Tibial nerve (tissue), 4 donors: ENCODE results near the gene CLEC18B. TPM values are rescaled to one million over a fixed set of nuclear protein-coding genes. Genes with fewer than 3 reads are reported as not detected.

Experiments used
- DNase-seq, 2 donors: peaks; one replicate each; pipeline ENCODE4 v3.0.0-alpha.2; 2019; ENCODE audit warnings: low spot score in 2 of 2
- H3K27ac ChIP-seq, 4 donors: fragments of 200-600 bp; sonication (generic) in 3 of 4; one replicate each; pipeline ENCODE4 v1.5.1; 2017 to 2019; ENCODE audit warnings: mild to moderate bottlenecking in 1 of 4
- H3K27me3 ChIP-seq, 2 donors: fragments of 200-600 bp; sonication (generic) in 1 of 2; one replicate each; pipeline versions ENCODE4 v1.5.1 to v1.6.0; 2017 to 2019
- H3K36me3 ChIP-seq, 3 donors: fragments of 200-600 bp; sonication (generic); one replicate each; pipeline ENCODE4 v1.5.1; 2018 to 2019
- H3K4me1 ChIP-seq, 4 donors: fragments of 200-600 bp; sonication (generic) in 3 of 4; one replicate each; pipeline ENCODE4 v1.5.1; 2017 to 2019
- H3K4me3 ChIP-seq, 4 donors: fragments of 200-600 bp; sonication (generic) in 3 of 4; one replicate each; pipeline ENCODE4 v1.5.1; 2017 to 2019; ENCODE audit warnings: mild to moderate bottlenecking in 1 of 4, moderate library complexity in 1 of 4
- H3K9me3 ChIP-seq, 4 donors: fragments of 200-600 bp; sonication (generic) in 3 of 4; one replicate each; pipeline ENCODE4 v1.5.1; 2017 to 2019
- EP300 ChIP-seq, 2 donors: sonication (generic); formaldehyde crosslinking; IDR thresholded peaks; one replicate each; pipeline ENCODE4 v1.6.1; 2017; ENCODE audit warnings: antibody characterized with exemption in 2 of 2, mild to moderate bottlenecking in 1 of 2
- POLR2A ChIP-seq, 2 donors: fragments of 450-650 bp; IDR thresholded peaks; one replicate each; pipeline ENCODE4 v1.6.1; 2017; ENCODE audit warnings: antibody characterized with exemption in 2 of 2, mild to moderate bottlenecking in 2 of 2, moderate library complexity in 2 of 2
- WGBS, 2 donors: methylation state at CpG; one replicate each; pipeline ENCODE4 v1.1.5; 2018; 5-methylcytosine and 5-hydroxymethylcytosine counted together
- total RNA-seq, 4 donors: library from RNA; depleted of rRNA; stranded (reverse); fragments of >200 nt; gene quantifications; one replicate each; pipeline ENCODE4 v1.1.0, GENCODE V29; 2016
- TF ChIP-seq, protein P1 (sequence below), 5 experiments: fragments of 200-600 bp in 3 of 5; fragments of 450-650 bp in 2 of 5; sonication (generic) in 3 of 5; IDR thresholded peaks; one replicate each; pipeline ENCODE4 v1.5.1; 2016 to 2019; ENCODE audit warnings: antibody characterized with exemption in 5 of 5, mild to moderate bottlenecking in 3 of 5, moderate library complexity in 2 of 5

CLEC18B gene
- total RNA-seq, 4 donors from 2014 or later = 2.7 to 20.0 (median 9.0) TPM

DNA sequence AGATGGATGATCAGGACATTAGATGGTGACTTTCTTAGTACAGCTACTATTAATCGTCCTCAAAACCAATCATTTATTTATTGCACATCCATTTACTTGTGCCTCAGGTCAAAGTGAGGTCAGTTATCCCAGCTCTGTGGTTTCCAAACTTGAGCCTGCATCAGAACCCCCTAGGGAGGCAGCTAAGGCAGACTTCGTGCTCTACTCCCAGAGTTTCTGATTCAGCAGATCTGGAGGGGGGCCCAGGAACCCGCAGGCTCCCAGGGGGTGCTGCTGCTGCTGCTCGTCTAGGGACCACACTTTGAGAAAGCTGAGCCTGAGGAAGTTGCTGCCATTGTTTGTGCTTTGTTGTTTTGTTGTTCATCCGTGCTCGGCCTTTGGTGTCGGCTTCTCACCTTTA, 44.0 kb upstream of the CLEC18B start:
- Histone ChIP-seq H3K4me3 (no peak overlapping the region), H3K9me3 (no peaks in the 10 kb centered on the region), H3K4me1 (no peaks in the 10 kb centered on the region), H3K36me3 (peaks cover 0 to 98% (median 7%) of the 10 kb centered on the region in 3 donors), H3K27ac (no peak overlapping the region), H3K27me3 (no peaks in the 10 kb centered on the region)
- 71 to 77% methylated on average over 7 of the region's 7 CpGs for WGBS, 2 donors
- TF ChIP-seq, protein P1, sequence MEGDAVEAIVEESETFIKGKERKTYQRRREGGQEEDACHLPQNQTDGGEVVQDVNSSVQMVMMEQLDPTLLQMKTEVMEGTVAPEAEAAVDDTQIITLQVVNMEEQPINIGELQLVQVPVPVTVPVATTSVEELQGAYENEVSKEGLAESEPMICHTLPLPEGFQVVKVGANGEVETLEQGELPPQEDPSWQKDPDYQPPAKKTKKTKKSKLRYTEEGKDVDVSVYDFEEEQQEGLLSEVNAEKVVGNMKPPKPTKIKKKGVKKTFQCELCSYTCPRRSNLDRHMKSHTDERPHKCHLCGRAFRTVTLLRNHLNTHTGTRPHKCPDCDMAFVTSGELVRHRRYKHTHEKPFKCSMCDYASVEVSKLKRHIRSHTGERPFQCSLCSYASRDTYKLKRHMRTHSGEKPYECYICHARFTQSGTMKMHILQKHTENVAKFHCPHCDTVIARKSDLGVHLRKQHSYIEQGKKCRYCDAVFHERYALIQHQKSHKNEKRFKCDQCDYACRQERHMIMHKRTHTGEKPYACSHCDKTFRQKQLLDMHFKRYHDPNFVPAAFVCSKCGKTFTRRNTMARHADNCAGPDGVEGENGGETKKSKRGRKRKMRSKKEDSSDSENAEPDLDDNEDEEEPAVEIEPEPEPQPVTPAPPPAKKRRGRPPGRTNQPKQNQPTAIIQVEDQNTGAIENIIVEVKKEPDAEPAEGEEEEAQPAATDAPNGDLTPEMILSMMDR (IDR thresholded peaks at IDR 0.05) = no peak
- TF ChIP-seq POLR2A (IDR thresholded peaks at IDR 0.05) (no peak), EP300 (IDR thresholded peaks at IDR 0.05) (no peak)
- no peak for DNase-seq

DNA sequence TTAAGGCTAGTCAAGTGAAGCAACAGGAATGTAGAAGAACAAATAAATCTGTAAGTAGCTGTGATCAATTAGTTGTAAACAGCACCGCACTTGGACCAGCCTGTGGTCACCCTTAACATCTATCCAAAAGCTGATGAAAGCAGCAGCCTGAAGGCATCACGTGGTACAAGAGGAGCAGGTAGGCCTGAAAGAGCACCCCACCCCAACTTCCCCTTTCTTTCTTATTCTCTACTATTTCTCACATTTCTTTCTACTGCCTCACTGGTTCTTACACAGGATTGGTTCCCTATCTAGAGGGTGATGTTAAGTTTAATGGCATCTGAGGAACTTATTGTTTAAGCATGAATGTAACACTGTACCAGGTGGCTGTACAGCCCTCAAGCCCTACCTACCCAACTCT, 42.6 kb upstream of the CLEC18B start:
- H3K36me3 ChIP-seq = peaks cover 0 to 98% (median 7%) of the 10 kb centered on the region in 3 donors
- H3K4me3 ChIP-seq = no peak overlapping the region
- TF ChIP-seq EP300 (IDR thresholded peaks at IDR 0.05) (no peak), POLR2A (IDR thresholded peaks at IDR 0.05) (no peak)
- TF ChIP-seq, protein P1 (IDR thresholded peaks at IDR 0.05) = no peak
- H3K4me1 ChIP-seq = no peaks in the 10 kb centered on the region
- no peaks in the 10 kb centered on the region for H3K27me3 ChIP-seq
- no peak overlapping the region for H3K27ac ChIP-seq
- no peak for DNase-seq
- 94 to 97% methylated on average over 2 of the region's 2 CpGs for WGBS, 2 donors
- H3K9me3 ChIP-seq = no peaks in the 10 kb centered on the region

DNA sequence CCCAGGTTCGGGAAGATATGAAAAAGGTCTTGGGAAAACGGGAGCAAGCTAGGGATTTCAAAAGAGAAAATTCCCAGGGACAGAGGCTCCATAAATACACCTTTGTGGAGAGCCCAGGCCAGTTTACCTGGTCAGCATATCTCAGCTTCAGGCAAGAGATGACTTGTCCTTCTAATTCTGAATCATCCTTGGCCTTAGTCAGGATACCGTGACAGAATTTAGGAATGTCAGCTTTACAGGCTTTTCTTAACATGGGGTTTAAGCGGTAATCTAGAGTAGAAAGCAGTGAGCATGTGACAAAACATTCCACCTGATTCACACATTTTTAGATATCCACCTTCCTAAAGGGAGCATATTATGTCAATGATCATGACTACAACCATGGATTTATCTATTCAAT, 41.1 kb upstream of the CLEC18B start:
- Histone ChIP-seq H3K27me3 (no peaks in the 10 kb centered on the region), H3K9me3 (no peaks in the 10 kb centered on the region), H3K4me3 (no peak overlapping the region), H3K27ac (no peak overlapping the region), H3K36me3 (peaks cover 2 to 97% (median 4%) of the 10 kb centered on the region in 3 donors), H3K4me1 (no peaks in the 10 kb centered on the region)
- no peak for DNase-seq
- WGBS, 2 donors = 92 to 96% methylated on average over 4 of the region's 4 CpGs
- TF ChIP-seq EP300 (IDR thresholded peaks at IDR 0.05) (no peak), POLR2A (IDR thresholded peaks at IDR 0.05) (no peak)
- TF ChIP-seq, protein P1 (IDR thresholded peaks at IDR 0.05) = no peak

DNA sequence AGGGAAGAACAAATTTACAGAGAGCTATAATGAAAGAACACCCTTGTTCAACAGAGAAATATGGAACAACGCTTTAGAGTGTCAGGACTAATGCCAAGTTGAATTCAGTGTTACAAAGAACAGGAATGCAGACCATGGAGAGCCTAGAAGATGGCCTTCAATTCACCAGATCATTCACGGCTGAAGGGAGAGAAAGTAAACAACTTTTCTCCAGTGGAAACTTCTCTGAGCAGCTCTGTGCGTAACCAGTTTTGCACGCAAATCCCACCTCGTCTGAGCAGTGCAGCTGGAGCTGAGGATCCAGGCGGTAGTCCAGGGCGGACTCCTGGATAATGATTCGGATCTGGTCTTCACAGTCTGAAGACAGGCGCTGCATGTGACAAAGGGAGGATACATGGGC, 40.5 kb upstream of the CLEC18B start:
- no peak overlapping the region for H3K4me3 ChIP-seq
- TF ChIP-seq EP300 (IDR thresholded peaks at IDR 0.05) (no peak), POLR2A (IDR thresholded peaks at IDR 0.05) (no peak)
- TF ChIP-seq, protein P1 (IDR thresholded peaks at IDR 0.05) = no peak
- H3K27me3 ChIP-seq = no peaks in the 10 kb centered on the region
- H3K4me1 ChIP-seq = no peaks in the 10 kb centered on the region
- no peaks in the 10 kb centered on the region for H3K9me3 ChIP-seq
- no peak for DNase-seq
- peaks cover 1 to 97% (median 4%) of the 10 kb centered on the region in 3 donors for H3K36me3 ChIP-seq
- 76 to 80% methylated on average over 9 of the region's 9 CpGs for WGBS, 2 donors
- no peak overlapping the region for H3K27ac ChIP-seq

DNA sequence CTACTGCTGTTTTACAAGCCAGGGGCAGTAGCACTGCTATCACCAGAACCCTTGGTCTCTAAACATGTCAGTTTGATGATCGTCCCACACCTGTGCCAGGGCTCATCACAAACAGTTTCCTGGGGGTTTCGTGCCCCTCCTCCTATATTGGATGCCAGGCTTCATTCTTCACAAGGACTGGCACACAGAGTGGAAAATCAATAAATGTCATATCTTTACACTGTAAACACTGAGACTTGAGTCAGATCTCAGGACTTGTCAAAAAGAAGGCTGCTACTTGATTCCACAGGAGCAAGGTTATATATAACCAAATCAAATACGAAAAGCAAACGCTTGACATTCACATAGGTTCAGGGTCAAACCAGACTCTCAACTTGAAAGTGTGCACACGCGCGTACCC, 39.3 kb upstream of the CLEC18B start:
- peaks cover 4 to 99% (median 7%) of the 10 kb centered on the region in 3 donors for H3K36me3 ChIP-seq
- TF ChIP-seq POLR2A (IDR thresholded peaks at IDR 0.05) (no peak), EP300 (IDR thresholded peaks at IDR 0.05) (no peak)
- TF ChIP-seq, protein P1 (IDR thresholded peaks at IDR 0.05) = no peak
- no peaks in the 10 kb centered on the region for H3K4me1 ChIP-seq

More for the DNA sequence above, 39.3 kb upstream of the CLEC18B start:
- Histone ChIP-seq H3K27me3 (no peaks in the 10 kb centered on the region), H3K9me3 (no peaks in the 10 kb centered on the region), H3K4me3 (no peak overlapping the region), H3K27ac (no peak overlapping the region)
- WGBS, 2 donors = 92 to 96% methylated on average over 7 of the region's 7 CpGs
- no peak for DNase-seq
